Posterior vena cava (tissue), 2 donors: Measurements from ENCODE around the gene PCLO. TPM values are rescaled to one million over a fixed set of nuclear protein-coding genes. Genes with fewer than 3 reads are reported as not detected.

ENCODE experiments used
- DNase-seq: peaks from one replicate; pipeline ENCODE4 v3.0.0-alpha.2; 2020; ENCODE audit warnings: low spot score
- intact Hi-C, 2 donors: fragments of 100-400 bp; cut with DNase I; formaldehyde crosslinking; loops; one replicate each; pipeline versions ENCODE4 v1.14.1 to v1.14.2; 2022 to 2023
- total RNA-seq, 2 donors: library from RNA; stranded (reverse); fragmentation: NEBNext Ultra II Directional; extraction: Animal tissue kit (Norgen Biotek cat#: 25700); gene quantifications; one replicate each; pipeline ENCODE4 v1.2.1, GENCODE V29; 2021
- donor health status: DM: yes; HTN: yes; CAD: no.
- donor health status: DM: yes; HTN: yes; CAD: no.

The PCLO gene
- total RNA-seq, 2 donors from 2014 or later = 0.62 to 1.2 TPM

- intact Hi-C loops = no loop called here
- DNase-seq = no peak
Observed at GRCh38 chr7:82762880-82763279, 399.8 kb downstream of the PCLO start.

- DNase-seq = no peak
- intact Hi-C loops = no loop called here
Observed at GRCh38 chr7:82760831-82761230, 401.9 kb downstream of the PCLO start.

GRCh38 chr7:82760074-82760473, 402.6 kb downstream of the PCLO start:
- no peak for DNase-seq
- intact Hi-C loops = no loop called here

- intact Hi-C loops = no loop called here
- DNase-seq = no peak
Observed at GRCh38 chr7:82755705-82756551, 406.8 kb downstream of the PCLO start.

- intact Hi-C loops = no loop called here
- no peak for DNase-seq
Observed at GRCh38 chr7:82750007-82750406, 412.7 kb downstream of the PCLO start.

- DNase-seq = no peak
- intact Hi-C loops = no loop called here
Observed at GRCh38 chr7:82745820-82746219, 416.9 kb downstream of the PCLO start.

GRCh38 chr7:82745117-82745516, 417.6 kb downstream of the PCLO start:
- DNase-seq = no peak
- intact Hi-C loops = no loop called here

GRCh38 chr7:82742163-82742562, 420.5 kb downstream of the PCLO start:
- intact Hi-C loops = no loop called here
- DNase-seq = no peak

- DNase-seq = no peak
- intact Hi-C loops = no loop called here
Observed at GRCh38 chr7:82741493-82741892, 421.2 kb downstream of the PCLO start.

GRCh38 chr7:82740246-82740848, 422.3 kb downstream of the PCLO start:
- DNase-seq = no peak
- intact Hi-C loops = no loop called here

GRCh38 chr7:82736633-82737032, 426.1 kb downstream of the PCLO start:
- intact Hi-C loops = no loop called here
- no peak for DNase-seq

- DNase-seq = no peak
Observed at GRCh38 chr7:82732677-82733076, 430.0 kb downstream of the PCLO start.

GRCh38 chr7:82729172-82730030, 433.3 kb downstream of the PCLO start:
- no peak for DNase-seq
- intact Hi-C loops = no loop called here

More at GRCh38 chr7:82732677-82733076, 430.0 kb downstream of the PCLO start:
- intact Hi-C loops = no loop called here

GRCh38 chr7:82726038-82726800, 436.5 kb downstream of the PCLO start:
- intact Hi-C loops = no loop called here
- DNase-seq = no peak

GRCh38 chr7:82723411-82723810, 439.3 kb downstream of the PCLO start:
- no peak for DNase-seq
- intact Hi-C loops = no loop called here

- intact Hi-C loops = no loop called here
Observed at GRCh38 chr7:82722946-82723345, 439.7 kb downstream of the PCLO start.

GRCh38 chr7:82715344-82715743, 447.3 kb downstream of the PCLO start:
- intact Hi-C loops = no loop called here
- DNase-seq = no peak

More at GRCh38 chr7:82722946-82723345, 439.7 kb downstream of the PCLO start:
- DNase-seq = no peak

GRCh38 chr7:82714883-82715282, 447.8 kb downstream of the PCLO start:
- no peak for DNase-seq
- intact Hi-C loops = no loop called here

- no peak for DNase-seq
- intact Hi-C loops = no loop called here
Observed at GRCh38 chr7:82713506-82713905, 449.2 kb downstream of the PCLO start.
